Peyer's patch (tissue), 4 donors: Measurements from ENCODE around the gene PCBP3.

Experiments
- CTCF ChIP-seq, 6 experiments: fragments of 450-650 bp in 4 of 6; fragments of 200-600 bp in 2 of 6; sonication (generic) in 1 of 6; IDR thresholded peaks; one replicate each; pipeline ENCODE4 v1.5.1; 2017 to 2019; ENCODE audit warnings: antibody characterized with exemption in 6 of 6, mild to moderate bottlenecking in 3 of 6, moderate library complexity in 1 of 6
- POLR2A ChIP-seq, 2 donors: fragments of 450-650 bp; IDR thresholded peaks; one replicate each; pipeline ENCODE4 v1.5.1; 2017; ENCODE audit warnings: antibody characterized with exemption in 2 of 2, mild to moderate bottlenecking in 2 of 2, moderate library complexity in 2 of 2

- TF ChIP-seq CTCF (IDR thresholded peaks at IDR 0.05), result no peak
- TF ChIP-seq POLR2A (IDR thresholded peaks at IDR 0.05), result no peak
These were observed 269.3 kb downstream of the PCBP3 start for GRCh38 chr21:45912611-45913417.
